CD14-positive monocyte (primary cell): ENCODE measurements around the gene NKX3-2. TPM values are rescaled to one million over a fixed set of nuclear protein-coding genes. Genes with fewer than 3 reads are reported as not detected.

Experiments
- DNase-seq, 3 donors: peaks; one replicate each; pipeline ENCODE4 v3.0.0-alpha.2; 2011 to 2022
- H2AFZ ChIP-seq: 2 replicates; pipeline ENCODE4 v1.6.0; 2012; ENCODE audit warnings: mild to moderate bottlenecking, low read depth, low read length, inconsistent platforms; ENCODE audit not compliant: insufficient read depth, poor library complexity, severe bottlenecking
- H3K27ac ChIP-seq, 2 donors: 1 replicate in 1 of 2; 2 replicates in 1 of 2; pipeline ENCODE4 v1.5.1; 2012 to 2013; ENCODE audit warnings: low read length in 2 of 2, control low read depth in 1 of 2, inconsistent platforms in 1 of 2, low read depth in 1 of 2, mild to moderate bottlenecking in 1 of 2
- H3K27me3 ChIP-seq, 2 donors: one replicate each; pipeline versions ENCODE4 v1.6.0 to v1.6.1; 2011 to 2013; ENCODE audit warnings: low read length in 2 of 2; ENCODE audit not compliant: control insufficient read depth in 2 of 2, insufficient read depth in 2 of 2
- H3K36me3 ChIP-seq, 2 donors: replicated peaks in 1 of 2; 1 replicate in 1 of 2; 2 replicates in 1 of 2; pipeline versions ENCODE4 v1.5.1 to v1.6.1; 2012 to 2013; ENCODE audit warnings: low read length in 2 of 2, control low read depth in 1 of 2, inconsistent platforms in 1 of 2, mild to moderate bottlenecking in 1 of 2; ENCODE audit not compliant: insufficient read depth in 2 of 2, control insufficient read depth in 1 of 2
- H3K4me1 ChIP-seq, 2 donors: 1 replicate in 1 of 2; 2 replicates in 1 of 2; pipeline versions ENCODE4 v1.5.1 to v1.6.1; 2012 to 2013; ENCODE audit warnings: low read length in 2 of 2, control low read depth in 1 of 2, inconsistent platforms in 1 of 2, mild to moderate bottlenecking in 1 of 2, moderate library complexity in 1 of 2; ENCODE audit not compliant: insufficient read depth in 2 of 2, control insufficient read depth in 1 of 2
- H3K4me2 ChIP-seq: replicated peaks from 2 replicates; pipeline ENCODE3; 2012; ENCODE audit warnings: low read length, moderate library complexity, mild to moderate bottlenecking; ENCODE audit not compliant: poor library complexity, severe bottlenecking; ENCODE audit errors: extremely low read depth
- H3K4me3 ChIP-seq, 3 experiments: fragments of 200-600 bp in 1 of 3; sonication (generic) in 1 of 3; replicated peaks in 1 of 3; 1 replicate in 2 of 3; 2 replicates in 1 of 3; pipeline ENCODE4 v1.5.1; 2011 to 2013; ENCODE audit warnings: low read length in 3 of 3, mild to moderate bottlenecking in 3 of 3, control low read depth in 2 of 3, low read depth in 2 of 3, inconsistent platforms in 1 of 3, moderate library complexity in 1 of 3
- H3K79me2 ChIP-seq: 2 replicates; pipeline ENCODE4 v1.6.0; 2012; ENCODE audit warnings: mild to moderate bottlenecking, control low read depth, inconsistent platforms, low read length, moderate library complexity; ENCODE audit not compliant: insufficient read depth
- H3K9ac ChIP-seq: 2 replicates; pipeline ENCODE4 v1.6.0; 2017; ENCODE audit warnings: low read length, mild to moderate bottlenecking; ENCODE audit not compliant: insufficient read depth, poor library complexity, severe bottlenecking
- H3K9me3 ChIP-seq, 2 donors: replicated peaks in 1 of 2; 1 replicate in 1 of 2; 2 replicates in 1 of 2; pipeline versions ENCODE4 v1.5.1 to v1.6.1; 2012 to 2013; ENCODE audit warnings: low read length in 2 of 2, control low read depth in 1 of 2; ENCODE audit not compliant: control insufficient read depth in 1 of 2, insufficient read depth in 1 of 2
- H4K20me1 ChIP-seq: 2 replicates; pipeline ENCODE4 v1.6.0; 2012; ENCODE audit warnings: mild to moderate bottlenecking, low read length, control low read depth, moderate library complexity; ENCODE audit not compliant: insufficient read depth
- H3K27ac Mint-ChIP-seq, 7 donors: one replicate each; pipeline ENCODE4 v1.8.0; 2020; ENCODE audit warnings: mild to moderate bottlenecking in 7 of 7, mixed read lengths in 7 of 7, moderate library complexity in 6 of 7, inconsistent platforms in 2 of 7
- H3K27me3 Mint-ChIP-seq, 3 donors: one replicate each; pipeline ENCODE4 v1.8.0; 2021 to 2022; ENCODE audit warnings: low read depth in 3 of 3, mild to moderate bottlenecking in 3 of 3, mixed read lengths in 3 of 3, moderate library complexity in 3 of 3, inconsistent platforms in 1 of 3
- H3K36me3 Mint-ChIP-seq, 2 donors: one replicate each; pipeline ENCODE4 v1.8.0; 2020; ENCODE audit warnings: mixed read lengths in 2 of 2, inconsistent platforms in 1 of 2, mild to moderate bottlenecking in 1 of 2
- H3K4me1 Mint-ChIP-seq: one replicate; pipeline ENCODE4 v1.8.0; 2020; ENCODE audit warnings: mild to moderate bottlenecking, mixed read lengths
- H3K4me3 Mint-ChIP-seq, 2 donors: one replicate each; pipeline ENCODE4 v1.8.0; 2020; ENCODE audit warnings: mild to moderate bottlenecking in 2 of 2, mixed read lengths in 2 of 2, moderate library complexity in 1 of 2
- H3K9me3 Mint-ChIP-seq, 7 donors: one replicate each; pipeline ENCODE4 v1.8.0; 2020 to 2022; ENCODE audit warnings: mixed read lengths in 7 of 7, mild to moderate bottlenecking in 6 of 7, moderate library complexity in 6 of 7, inconsistent platforms in 2 of 7
- WGBS: methylation state at CpG from one replicate; pipeline ENCODE4 v1.1.5; 2013; ENCODE audit warnings: missing lambda C conversion rate; ENCODE audit not compliant: insufficient coverage; 5-methylcytosine and 5-hydroxymethylcytosine counted together
- intact Hi-C, 2 donors: fragments of 100-400 bp; cut with micrococcal nuclease; formaldehyde crosslinking; loops; one replicate each; pipeline versions ENCODE4 v1.15.0 to v1.15.1; 2023
- polyA plus RNA-seq, 3 donors: library from polyadenylated mRNA; depleted of rRNA in 1 of 3; unstranded in 2 of 3; stranded (reverse) in 1 of 3; fragments of 300-500 nt in 2 of 3; fragments of >200 nt in 1 of 3; fragmentation: Illumina TruSeq in 2 of 3; gene quantifications; 1 replicate in 2 of 3; 2 replicates in 1 of 3; pipeline ENCODE4 v1.2.3, GENCODE V29; 2012 to 2021
- TF ChIP-seq, protein P1 (sequence below): fragments of 200-600 bp; IDR thresholded peaks from one replicate; pipeline ENCODE4 v1.8.0; 2022; ENCODE audit warnings: antibody characterized with exemption, mild to moderate bottlenecking

NKX3-2 gene
- polyA plus RNA-seq, 3 donors, result not detected

DNA sequence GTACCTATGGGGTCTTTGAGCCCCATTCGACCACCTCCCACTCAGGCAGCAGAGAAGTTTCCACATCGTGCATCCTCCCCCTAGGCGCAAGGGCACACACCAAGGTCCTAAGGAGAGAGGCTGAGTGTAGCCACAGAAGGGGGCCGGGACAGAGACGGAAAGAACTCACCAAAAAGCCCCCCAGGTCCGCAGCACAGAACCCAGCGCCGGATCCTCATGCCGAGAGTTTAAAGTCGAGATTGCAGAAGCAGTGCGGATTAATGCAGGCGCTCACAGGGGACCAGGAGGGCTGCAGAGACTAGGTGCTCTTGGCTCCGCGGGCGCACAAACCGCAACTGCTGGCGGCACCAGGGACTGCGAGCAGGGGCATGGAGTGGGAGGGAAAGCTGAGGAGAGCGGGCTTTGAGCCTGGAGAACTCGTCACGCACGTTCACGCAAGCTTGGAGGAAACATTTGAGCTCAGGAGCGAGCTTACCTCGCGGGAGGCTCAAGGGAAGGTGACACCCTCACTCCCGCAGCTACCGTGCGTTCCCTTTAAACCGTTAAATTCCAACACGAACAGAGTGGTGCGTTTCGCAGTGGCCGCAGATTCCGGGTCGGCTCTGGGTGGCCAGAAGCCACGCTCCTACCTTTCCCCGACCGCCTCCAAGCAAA, 8.5 kb downstream of the NKX3-2 start:
- Histone ChIP-seq H3K79me2 (no peaks in the 10 kb centered on the region), H3K4me1 (peaks cover 12 to 14% of the 10 kb centered on the region in 2 donors), H2AFZ (no peak overlapping the region), H3K4me3 (no peak overlapping the region), H3K27me3 (peaks cover 99% of the 10 kb centered on the region in 2 donors), H3K9ac (no peak overlapping the region), H3K27ac (no peak overlapping the region), H3K4me2 (no peak overlapping the region), H4K20me1 (no peaks in the 10 kb centered on the region), H3K36me3 (no peaks in the 10 kb centered on the region), H3K9me3 (peaks cover 9 to 80% of the 10 kb centered on the region in 2 donors)
- intact Hi-C loops, result no loop called here
- H3K27ac Mint-ChIP-seq, result no peak overlapping the region
- peak overlapping the region in 1 of 2 donors; percentile 84 for H3K4me3 Mint-ChIP-seq
- peaks cover 47% of the 10 kb centered on the region for H3K4me1 Mint-ChIP-seq
- peaks cover 0 to 57% (median 14%) of the 10 kb centered on the region in 7 donors for H3K9me3 Mint-ChIP-seq
- peaks cover 99% of the 10 kb centered on the region in 3 donors for H3K27me3 Mint-ChIP-seq
- TF ChIP-seq, protein P1, sequence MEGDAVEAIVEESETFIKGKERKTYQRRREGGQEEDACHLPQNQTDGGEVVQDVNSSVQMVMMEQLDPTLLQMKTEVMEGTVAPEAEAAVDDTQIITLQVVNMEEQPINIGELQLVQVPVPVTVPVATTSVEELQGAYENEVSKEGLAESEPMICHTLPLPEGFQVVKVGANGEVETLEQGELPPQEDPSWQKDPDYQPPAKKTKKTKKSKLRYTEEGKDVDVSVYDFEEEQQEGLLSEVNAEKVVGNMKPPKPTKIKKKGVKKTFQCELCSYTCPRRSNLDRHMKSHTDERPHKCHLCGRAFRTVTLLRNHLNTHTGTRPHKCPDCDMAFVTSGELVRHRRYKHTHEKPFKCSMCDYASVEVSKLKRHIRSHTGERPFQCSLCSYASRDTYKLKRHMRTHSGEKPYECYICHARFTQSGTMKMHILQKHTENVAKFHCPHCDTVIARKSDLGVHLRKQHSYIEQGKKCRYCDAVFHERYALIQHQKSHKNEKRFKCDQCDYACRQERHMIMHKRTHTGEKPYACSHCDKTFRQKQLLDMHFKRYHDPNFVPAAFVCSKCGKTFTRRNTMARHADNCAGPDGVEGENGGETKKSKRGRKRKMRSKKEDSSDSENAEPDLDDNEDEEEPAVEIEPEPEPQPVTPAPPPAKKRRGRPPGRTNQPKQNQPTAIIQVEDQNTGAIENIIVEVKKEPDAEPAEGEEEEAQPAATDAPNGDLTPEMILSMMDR, result no peak
- H3K36me3 Mint-ChIP-seq, result peaks cover 9 to 14% of the 10 kb centered on the region in 2 donors
- WGBS, result 3% methylated on average over 36 of the region's 39 CpGs
- DNase-seq, result no peak

DNA sequence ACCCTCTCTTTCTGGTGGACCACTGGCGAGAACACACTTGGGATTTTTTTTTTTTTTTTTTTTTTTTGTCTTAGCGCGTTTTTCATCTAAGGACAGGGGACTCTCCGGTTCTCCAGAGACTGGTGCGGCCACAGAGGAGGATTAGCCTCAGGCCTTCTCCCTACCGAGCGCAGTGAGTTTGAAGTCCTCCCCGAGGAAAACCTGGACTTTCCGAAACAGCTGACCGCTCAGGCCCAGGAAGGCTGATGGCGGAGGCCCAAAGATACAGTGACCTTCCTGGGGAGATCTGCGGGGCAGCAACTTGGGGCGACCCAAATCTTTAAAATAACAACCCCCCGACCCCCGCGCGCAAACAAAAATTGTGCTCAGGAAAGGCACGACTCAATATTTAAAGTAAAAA, 9.2 kb downstream of the NKX3-2 start:
- 6% methylated on average over 8 of the region's 18 CpGs for WGBS

More for the DNA sequence above, 9.2 kb downstream of the NKX3-2 start:
- H4K20me1 ChIP-seq, result no peaks in the 10 kb centered on the region
- H3K9ac ChIP-seq, result no peak overlapping the region
- H3K4me3 ChIP-seq, result no peak overlapping the region
- H3K79me2 ChIP-seq, result no peaks in the 10 kb centered on the region
- no peak overlapping the region for H3K27ac ChIP-seq
- no peak for DNase-seq
- H3K36me3 Mint-ChIP-seq, result peaks cover 8 to 12% of the 10 kb centered on the region in 2 donors
- no peaks in the 10 kb centered on the region for H3K36me3 ChIP-seq
- H3K4me2 ChIP-seq, result no peak overlapping the region
- H3K9me3 ChIP-seq, result peaks cover 8 to 80% of the 10 kb centered on the region in 2 donors
- H3K27me3 ChIP-seq, result peaks cover 99% of the 10 kb centered on the region in 2 donors
- H3K4me1 Mint-ChIP-seq, result peaks cover 47% of the 10 kb centered on the region
- peaks cover 18 to 21% of the 10 kb centered on the region in 2 donors for H3K4me1 ChIP-seq
- no peak overlapping the region for H2AFZ ChIP-seq
- intact Hi-C loops, result no loop called here
- H3K4me3 Mint-ChIP-seq, result peak overlapping the region in 1 of 2 donors; percentile 84
- H3K9me3 Mint-ChIP-seq, result peaks cover 0 to 55% (median 21%) of the 10 kb centered on the region in 7 donors
- H3K27ac Mint-ChIP-seq, result no peak overlapping the region
- H3K27me3 Mint-ChIP-seq, result peaks cover 99% of the 10 kb centered on the region in 3 donors
- TF ChIP-seq, protein P1, result no peak
